ENCODE results near the gene USP20. TPM values are rescaled to one million over a fixed set of nuclear protein-coding genes. Genes with fewer than 3 reads are reported as not detected.

The USP20 gene
- total and polyA plus RNA-seq, 4 experiments from 2014 or later = 36.5 to 132 (median 89.6) TPM

DNA sequence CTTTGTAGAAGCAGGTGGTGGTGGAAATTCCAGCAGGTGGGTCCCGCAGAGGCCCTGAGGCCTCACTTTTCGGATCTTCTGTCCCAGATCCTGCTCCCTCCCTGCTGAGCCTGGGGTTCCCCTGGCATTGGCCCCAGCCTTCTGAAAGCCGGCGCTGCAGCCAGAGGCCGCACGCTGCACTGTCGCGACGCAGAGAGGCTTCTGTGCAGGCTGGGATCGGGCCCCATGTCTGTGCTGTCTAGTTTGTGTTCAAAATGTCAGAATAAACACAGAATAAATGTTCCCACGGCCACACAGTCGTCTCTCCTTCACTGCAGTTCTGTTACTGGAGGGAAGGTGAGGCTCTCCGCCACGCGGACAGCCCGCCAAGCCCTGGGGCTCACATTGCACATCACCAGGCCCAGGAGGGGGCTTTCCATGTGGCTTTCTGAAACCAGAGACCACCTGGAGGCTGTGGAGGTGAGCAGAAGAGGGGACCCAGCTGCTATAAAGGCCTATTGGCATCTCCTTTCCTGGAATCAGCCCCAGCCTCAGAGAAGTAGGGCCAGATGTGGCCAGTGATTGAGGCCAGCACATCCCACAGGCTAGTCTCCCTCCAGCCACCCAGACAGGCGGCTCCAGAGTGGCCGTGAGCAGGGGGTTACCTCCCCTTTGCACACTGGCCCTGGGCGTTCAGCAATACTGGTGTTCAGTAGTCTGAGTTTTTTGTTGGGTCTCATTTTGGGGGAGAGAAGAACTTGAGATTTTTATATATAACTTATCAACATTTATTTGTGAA, 46.5 kb downstream of the USP20 start:
- DNase-seq = no peak
- Histone ChIP-seq H3K27ac (ENCODE audit: low read depth, low read length) (no peak overlapping the region), H3K9me3 (ENCODE audit: control insufficient read depth in 1 of 2, low read length in 2 of 2) (no peaks in the 10 kb centered on the region), H3K4me3 (ENCODE audit: low read length in 2 of 2) (no peak overlapping the region), H3K27me3 (ENCODE audit: insufficient read depth, low read length) (no peaks in the 10 kb centered on the region), H3K4me1 (ENCODE audit: insufficient read depth, low read length) (peaks cover 42% of the 10 kb centered on the region), H3K36me3 (ENCODE audit: insufficient read depth, low read length) (peaks cover 12% of the 10 kb centered on the region)
- intact Hi-C loops (cut with micrococcal nuclease) = no loop called here
- H3K4me3 Mint-ChIP-seq = peak overlapping the region in 1 of 8 donors; percentile 52
- POLR2A ChIA-PET (ENCODE audit: partially characterized antibody) = interaction anchor here (14.4 to 18.1 kb wide), 3 partner anchors 16 to 159 kb away, joined by 221 to 423 read pairs (median 392); partner anchors contain the start of genes C9orf78, FNBP1 and USP20
- H3K4me1 Mint-ChIP-seq = peaks cover 11 to 42% (median 26%) of the 10 kb centered on the region in 4 donors
- H3K9me3 Mint-ChIP-seq = peaks cover 0 to 2% (median 0%) of the 10 kb centered on the region in 8 donors
- CTCF ChIA-PET (ENCODE audit: partially characterized antibody) = no interaction called here
- H3K27me3 Mint-ChIP-seq = no peaks in the 10 kb centered on the region
- H3K36me3 Mint-ChIP-seq = peaks cover 17 to 46% of the 10 kb centered on the region in 2 donors
- H3K27ac Mint-ChIP-seq = peak overlapping the region in 4 of 7 donors; percentile 73 to 100 (median 77)

DNA sequence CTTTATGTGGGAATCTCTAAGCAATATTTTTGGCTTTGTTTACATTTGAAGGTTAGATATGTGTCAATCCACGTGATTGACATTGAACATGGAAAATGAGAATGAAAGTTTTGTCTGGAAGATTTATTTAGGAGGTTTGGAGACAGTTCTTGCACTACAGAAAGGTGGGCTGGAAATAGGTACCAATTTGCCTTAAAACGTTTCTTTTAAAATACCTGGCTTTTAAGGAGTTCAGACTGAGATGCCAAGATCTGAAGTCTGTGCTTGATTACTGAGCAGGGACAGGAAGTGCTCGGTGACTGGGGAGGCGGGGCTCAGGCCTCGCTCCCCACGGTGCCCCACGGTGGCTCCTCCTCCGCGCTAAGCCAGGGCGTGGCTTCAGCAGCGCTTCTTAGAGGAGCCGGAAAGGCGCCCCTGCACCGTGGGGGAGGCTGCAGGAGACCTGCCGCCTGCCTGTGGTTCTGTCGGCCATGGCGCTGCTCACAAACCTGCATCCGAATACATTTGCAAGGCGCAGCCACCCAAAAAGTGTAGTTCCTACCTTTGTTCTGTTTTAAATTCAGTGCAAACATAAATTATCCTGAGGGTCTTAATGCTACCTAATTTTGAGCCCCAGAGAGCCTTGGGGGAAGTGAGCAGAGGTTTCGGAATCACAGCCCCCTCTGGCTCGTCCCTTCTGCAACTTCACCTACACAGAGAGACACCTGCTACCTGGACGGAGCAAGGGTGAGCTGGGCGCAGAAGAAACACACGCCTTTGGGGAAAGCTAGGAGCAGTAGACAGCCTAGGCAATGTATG, 49.2 kb downstream of the USP20 start:
- intact Hi-C loops (cut with micrococcal nuclease) = loop anchor here (1.0 to 5.0 kb wide), 9 partner anchors 15 to 215 kb away; partner anchors contain the start of genes C9orf78, GPR107, TOR1A and TOR1B
- DNase-seq = peak; percentile 93 to 97 (median 95)
- Histone ChIP-seq H3K4me3 (ENCODE audit: low read length in 2 of 2) (peak overlapping the region; percentile 78 to 80), H3K9me3 (ENCODE audit: control insufficient read depth in 1 of 2, low read length in 2 of 2) (no peaks in the 10 kb centered on the region), H3K36me3 (ENCODE audit: insufficient read depth, low read length) (peaks cover 9% of the 10 kb centered on the region), H3K27me3 (ENCODE audit: insufficient read depth, low read length) (no peaks in the 10 kb centered on the region), H3K4me1 (ENCODE audit: insufficient read depth, low read length) (peaks cover 62% of the 10 kb centered on the region), H3K27ac (ENCODE audit: low read depth, low read length) (peak overlapping the region; percentile 98)
- peak overlapping the region; percentile 99 to 100 (median 100) for H3K27ac Mint-ChIP-seq
- no peaks in the 10 kb centered on the region for H3K27me3 Mint-ChIP-seq
- H3K4me3 Mint-ChIP-seq = peak overlapping the region; percentile 90 to 98 (median 94)
- H3K9me3 Mint-ChIP-seq = peaks cover 0 to 6% (median 0%) of the 10 kb centered on the region in 8 donors
- peaks cover 6 to 50% of the 10 kb centered on the region in 2 donors for H3K36me3 Mint-ChIP-seq
- POLR2A ChIA-PET (ENCODE audit: partially characterized antibody) = interaction anchor here (0.6 to 18.1 kb wide), 28 partner anchors 10 to 811 kb away, joined by 3 to 423 read pairs (median 6); partner anchors contain the start of genes C9orf78, FNBP1, GPR107 and USP20
- H3K4me1 Mint-ChIP-seq = peaks cover 26 to 60% (median 40%) of the 10 kb centered on the region in 4 donors
- CTCF ChIA-PET (ENCODE audit: partially characterized antibody) = interaction anchor here (0.7 to 4.0 kb wide), 30 partner anchors 8 to 356 kb away, joined by 3 to 41 read pairs (median 4); partner anchors contain the start of genes C9orf78, FNBP1, GPR107 and USP20

DNA sequence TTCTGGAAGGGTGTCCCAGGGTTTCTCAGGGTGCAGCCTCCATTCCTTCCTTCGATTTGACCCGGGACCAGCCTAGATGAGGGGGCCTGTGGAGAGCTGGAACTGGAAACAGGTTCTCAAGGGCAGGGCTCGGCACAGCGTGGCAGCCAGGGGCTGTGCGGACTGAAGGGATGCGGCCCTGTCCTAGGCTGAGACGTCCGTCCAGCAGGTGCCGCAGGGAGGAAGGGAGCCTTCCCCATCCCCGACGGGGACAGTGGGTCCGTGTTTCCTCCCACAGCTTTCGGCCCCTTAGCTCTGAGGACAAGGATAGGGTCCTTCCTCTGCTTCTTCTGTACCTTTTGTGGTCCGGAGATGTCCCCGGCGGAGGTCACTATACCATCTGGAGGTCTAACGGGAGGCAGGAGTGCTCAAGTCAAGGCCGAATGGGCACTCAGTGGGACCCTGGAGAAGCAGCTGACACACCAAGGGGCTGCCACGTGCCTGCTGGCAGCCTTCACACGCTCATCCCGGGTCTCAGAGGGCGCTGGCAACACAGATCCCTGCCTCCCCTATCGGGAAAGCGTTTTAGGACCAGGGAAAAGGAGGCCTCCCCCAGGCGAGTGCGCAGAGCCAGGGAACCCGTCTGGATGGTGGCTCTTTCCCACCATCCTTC, 49.9 kb downstream of the USP20 start:
- POLR2A ChIA-PET (ENCODE audit: partially characterized antibody) = interaction anchor here (0.6 to 18.1 kb wide), 33 partner anchors 9 to 811 kb away, joined by 3 to 423 read pairs (median 5); partner anchors contain the start of genes C9orf78, FNBP1, GPR107 and TOR1A
- intact Hi-C loops (cut with micrococcal nuclease) = loop anchor here (1.0 to 5.0 kb wide), 5 partner anchors 47 to 168 kb away; partner anchors contain the start of genes GPR107 and TOR1A
- Histone ChIP-seq H3K27me3 (ENCODE audit: insufficient read depth, low read length) (no peaks in the 10 kb centered on the region), H3K9me3 (ENCODE audit: control insufficient read depth in 1 of 2, low read length in 2 of 2) (no peaks in the 10 kb centered on the region), H3K36me3 (ENCODE audit: insufficient read depth, low read length) (peaks cover 9% of the 10 kb centered on the region), H3K27ac (ENCODE audit: low read depth, low read length) (peak overlapping the region; percentile 98), H3K4me1 (ENCODE audit: insufficient read depth, low read length) (peaks cover 69% of the 10 kb centered on the region), H3K4me3 (ENCODE audit: low read length in 2 of 2) (peak overlapping the region; percentile 78 to 80)
- H3K9me3 Mint-ChIP-seq = peaks cover 0 to 7% (median 0%) of the 10 kb centered on the region in 8 donors
- H3K4me1 Mint-ChIP-seq = peaks cover 33 to 67% (median 47%) of the 10 kb centered on the region in 4 donors
- peaks cover 11 to 53% of the 10 kb centered on the region in 2 donors for H3K36me3 Mint-ChIP-seq
- CTCF ChIA-PET (ENCODE audit: partially characterized antibody) = interaction anchor here (0.6 to 4.0 kb wide), 36 partner anchors 9 to 1695 kb away, joined by 3 to 41 read pairs (median 4); partner anchors contain the start of genes C9orf78, FNBP1, GPR107 and USP20
- H3K27ac Mint-ChIP-seq = peak overlapping the region; percentile 99 to 100 (median 100)
- H3K4me3 Mint-ChIP-seq = peak overlapping the region; percentile 90 to 98 (median 94)
- H3K27me3 Mint-ChIP-seq = no peaks in the 10 kb centered on the region
- DNase-seq = peak in 1 of 5 donors; percentile 29

DNA sequence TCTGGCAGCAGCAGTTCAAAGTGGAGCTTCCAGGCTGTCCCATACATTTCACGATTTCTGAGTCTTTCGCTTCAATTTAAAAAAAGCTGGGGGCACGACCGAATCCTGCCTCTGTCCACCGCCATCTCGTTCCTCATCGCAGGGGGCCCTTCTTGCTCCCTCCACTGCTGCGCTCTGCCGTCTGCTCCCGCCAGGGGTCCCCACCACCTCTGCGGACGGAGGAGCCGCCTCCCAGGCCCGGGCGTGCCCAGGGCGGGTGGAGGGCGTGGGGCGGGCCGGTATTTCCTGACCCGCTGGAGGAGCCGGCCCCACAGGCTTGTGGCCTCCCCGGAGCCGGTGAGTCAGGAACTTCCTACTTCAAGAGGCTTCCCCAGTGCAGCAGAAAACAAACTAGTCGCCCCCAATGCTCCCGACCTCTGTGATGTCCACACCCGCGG, 50.4 kb downstream of the USP20 start:
- H3K4me1 Mint-ChIP-seq = peaks cover 33 to 73% (median 49%) of the 10 kb centered on the region in 4 donors
- H3K4me3 ChIP-seq (ENCODE audit: low read length in 2 of 2) = peak overlapping the region; percentile 78 to 80
- no peaks in the 10 kb centered on the region for H3K27me3 Mint-ChIP-seq
- H3K9me3 Mint-ChIP-seq = peaks cover 0 to 7% (median 0%) of the 10 kb centered on the region in 8 donors
- H3K9me3 ChIP-seq (ENCODE audit: control insufficient read depth in 1 of 2, low read length in 2 of 2) = no peaks in the 10 kb centered on the region
- H3K27ac Mint-ChIP-seq = peak overlapping the region; percentile 99 to 100 (median 100)
- H3K27me3 ChIP-seq (ENCODE audit: insufficient read depth, low read length) = no peaks in the 10 kb centered on the region
- H3K4me3 Mint-ChIP-seq = peak overlapping the region; percentile 90 to 98 (median 94)
- ChIA-PET POLR2A (ENCODE audit: partially characterized antibody) (interaction anchor here (0.7 to 18.1 kb wide), 31 partner anchors 9 to 243 kb away, joined by 3 to 423 read pairs (median 6); partner anchors contain the start of genes C9orf78, FNBP1, GPR107 and TOR1A), CTCF (ENCODE audit: partially characterized antibody) (interaction anchor here (0.6 to 4.0 kb wide), 32 partner anchors 9 to 1696 kb away, joined by 3 to 41 read pairs (median 4); partner anchors contain the start of genes C9orf78, FNBP1, GPR107 and USP20)
- H3K36me3 ChIP-seq (ENCODE audit: insufficient read depth, low read length) = peaks cover 9% of the 10 kb centered on the region
- H3K36me3 Mint-ChIP-seq = peaks cover 7 to 48% of the 10 kb centered on the region in 2 donors
- peak overlapping the region; percentile 98 for H3K27ac ChIP-seq (ENCODE audit: low read depth, low read length)
- peaks cover 72% of the 10 kb centered on the region for H3K4me1 ChIP-seq (ENCODE audit: insufficient read depth, low read length)
- DNase-seq = peak; percentile 81 to 90 (median 84)
- intact Hi-C loops (cut with micrococcal nuclease) = loop anchor here (1.0 to 5.0 kb wide), 9 partner anchors 10 to 351 kb away; partner anchors contain the start of genes FNBP1, GPR107 and TOR1A

DNA sequence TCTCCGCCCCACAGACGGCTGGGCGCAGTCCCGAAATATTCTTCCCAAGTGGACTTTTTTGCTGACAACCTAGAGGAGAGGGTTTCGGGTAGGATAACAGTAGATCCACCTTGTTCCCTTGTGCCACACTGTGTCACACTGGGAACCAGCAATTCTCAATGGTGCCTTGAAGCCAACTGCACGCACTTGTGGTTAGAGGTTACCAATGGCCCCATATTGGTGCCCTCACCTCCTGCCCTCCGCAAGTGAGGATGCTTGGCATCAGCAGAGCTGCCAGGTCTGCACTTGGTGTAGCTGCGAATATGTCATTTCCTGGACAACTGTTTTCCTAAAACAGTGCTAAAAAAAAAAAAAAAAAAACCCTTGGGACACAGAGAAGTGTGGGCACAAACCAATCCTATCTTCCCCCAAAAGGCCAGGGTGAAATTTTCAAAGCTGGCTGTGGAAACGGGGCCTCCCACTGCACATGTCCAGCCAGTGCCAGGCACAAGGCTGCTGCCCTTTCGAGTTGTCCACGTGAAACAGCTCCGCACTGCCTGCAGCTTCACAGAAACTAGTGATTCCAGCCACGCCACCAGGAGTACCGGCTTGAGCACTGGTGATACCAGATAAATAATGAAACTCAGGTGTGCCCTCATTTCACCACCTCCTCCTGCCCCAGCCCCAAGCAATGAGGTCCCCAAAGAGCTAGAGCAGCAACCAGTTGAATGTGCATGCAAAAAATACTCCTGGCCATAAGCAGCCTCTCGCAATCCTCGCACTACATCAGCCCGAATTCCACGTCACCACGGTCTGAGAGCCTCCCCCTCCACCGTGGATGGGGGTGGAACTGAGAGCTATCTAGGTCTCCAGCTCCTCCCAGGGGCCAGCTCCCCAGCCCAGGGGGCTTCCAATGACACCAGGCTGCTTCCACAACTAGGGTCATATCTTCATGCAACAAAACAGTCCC, 51.2 kb downstream of the USP20 start:
- peaks cover 80% of the 10 kb centered on the region for H3K4me1 ChIP-seq (ENCODE audit: insufficient read depth, low read length)
- peak overlapping the region; percentile 98 for H3K27ac ChIP-seq (ENCODE audit: low read depth, low read length)
- no peaks in the 10 kb centered on the region for H3K27me3 ChIP-seq (ENCODE audit: insufficient read depth, low read length)
- peak overlapping the region; percentile 78 to 80 for H3K4me3 ChIP-seq (ENCODE audit: low read length in 2 of 2)
- Mint-ChIP-seq H3K9me3 (peaks cover 0 to 7% (median 0%) of the 10 kb centered on the region in 8 donors), H3K27ac (peak overlapping the region; percentile 99 to 100 (median 100)), H3K27me3 (no peaks in the 10 kb centered on the region), H3K4me3 (peak overlapping the region; percentile 90 to 98 (median 94)), H3K36me3 (peaks cover 7 to 45% of the 10 kb centered on the region in 2 donors), H3K4me1 (peaks cover 36 to 81% (median 55%) of the 10 kb centered on the region in 4 donors)
- CTCF ChIA-PET (ENCODE audit: partially characterized antibody) = interaction anchor here (0.8 to 4.0 kb wide), 29 partner anchors 9 to 220 kb away, joined by 3 to 41 read pairs (median 5); partner anchors contain the start of genes C9orf78, FNBP1, GPR107 and USP20
- intact Hi-C loops (cut with micrococcal nuclease) = loop anchor here (1.0 to 5.0 kb wide), 5 partner anchors 9 to 350 kb away; partner anchors contain the start of gene FNBP1
- H3K9me3 ChIP-seq (ENCODE audit: control insufficient read depth in 1 of 2, low read length in 2 of 2) = no peaks in the 10 kb centered on the region
- peaks cover 9% of the 10 kb centered on the region for H3K36me3 ChIP-seq (ENCODE audit: insufficient read depth, low read length)
- peak; percentile 79 to 93 (median 80) for DNase-seq
- POLR2A ChIA-PET (ENCODE audit: partially characterized antibody) = interaction anchor here (0.7 to 18.1 kb wide), 37 partner anchors 8 to 1068 kb away, joined by 3 to 423 read pairs (median 6); partner anchors contain the start of genes C9orf78, ENDOG, FNBP1 and GPR107

Data from CD4-positive, alpha-beta memory T cell (primary cell).